LNCaP clone FGC (cell line): ENCODE measurements around the gene RAB8A.
"Not testable (repeated sequence)": the region's sequence is repeated elsewhere in the genome, so short reads cannot be mapped to it uniquely, and the experiment has no call there.

Experiments
- DNase-seq: peaks from one replicate; pipeline ENCODE4 v3.0.0-alpha.2; 2011; ENCODE audit warnings: low read depth
- H3K4me3 ChIP-seq: 2 replicates; pipeline ENCODE4 v1.5.1; 2011; ENCODE audit warnings: mild to moderate bottlenecking, low read depth, low read length, control low read depth
- TF ChIP-seq, protein P1 (sequence below): IDR thresholded peaks from 2 replicates; pipeline ENCODE4 v1.5.1; 2012; ENCODE audit warnings: mild to moderate bottlenecking; ENCODE audit not compliant: control insufficient read depth, insufficient read depth; ENCODE audit errors: extremely low read depth

RAB8A gene

GRCh38 chr19:16078759-16079707 is 32.7 kb upstream of the RAB8A start:
- TF ChIP-seq, protein P1, sequence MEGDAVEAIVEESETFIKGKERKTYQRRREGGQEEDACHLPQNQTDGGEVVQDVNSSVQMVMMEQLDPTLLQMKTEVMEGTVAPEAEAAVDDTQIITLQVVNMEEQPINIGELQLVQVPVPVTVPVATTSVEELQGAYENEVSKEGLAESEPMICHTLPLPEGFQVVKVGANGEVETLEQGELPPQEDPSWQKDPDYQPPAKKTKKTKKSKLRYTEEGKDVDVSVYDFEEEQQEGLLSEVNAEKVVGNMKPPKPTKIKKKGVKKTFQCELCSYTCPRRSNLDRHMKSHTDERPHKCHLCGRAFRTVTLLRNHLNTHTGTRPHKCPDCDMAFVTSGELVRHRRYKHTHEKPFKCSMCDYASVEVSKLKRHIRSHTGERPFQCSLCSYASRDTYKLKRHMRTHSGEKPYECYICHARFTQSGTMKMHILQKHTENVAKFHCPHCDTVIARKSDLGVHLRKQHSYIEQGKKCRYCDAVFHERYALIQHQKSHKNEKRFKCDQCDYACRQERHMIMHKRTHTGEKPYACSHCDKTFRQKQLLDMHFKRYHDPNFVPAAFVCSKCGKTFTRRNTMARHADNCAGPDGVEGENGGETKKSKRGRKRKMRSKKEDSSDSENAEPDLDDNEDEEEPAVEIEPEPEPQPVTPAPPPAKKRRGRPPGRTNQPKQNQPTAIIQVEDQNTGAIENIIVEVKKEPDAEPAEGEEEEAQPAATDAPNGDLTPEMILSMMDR, result no peak
- H3K4me3 ChIP-seq, result no peak overlapping the region
- peak; percentile 92 for DNase-seq

DNA sequence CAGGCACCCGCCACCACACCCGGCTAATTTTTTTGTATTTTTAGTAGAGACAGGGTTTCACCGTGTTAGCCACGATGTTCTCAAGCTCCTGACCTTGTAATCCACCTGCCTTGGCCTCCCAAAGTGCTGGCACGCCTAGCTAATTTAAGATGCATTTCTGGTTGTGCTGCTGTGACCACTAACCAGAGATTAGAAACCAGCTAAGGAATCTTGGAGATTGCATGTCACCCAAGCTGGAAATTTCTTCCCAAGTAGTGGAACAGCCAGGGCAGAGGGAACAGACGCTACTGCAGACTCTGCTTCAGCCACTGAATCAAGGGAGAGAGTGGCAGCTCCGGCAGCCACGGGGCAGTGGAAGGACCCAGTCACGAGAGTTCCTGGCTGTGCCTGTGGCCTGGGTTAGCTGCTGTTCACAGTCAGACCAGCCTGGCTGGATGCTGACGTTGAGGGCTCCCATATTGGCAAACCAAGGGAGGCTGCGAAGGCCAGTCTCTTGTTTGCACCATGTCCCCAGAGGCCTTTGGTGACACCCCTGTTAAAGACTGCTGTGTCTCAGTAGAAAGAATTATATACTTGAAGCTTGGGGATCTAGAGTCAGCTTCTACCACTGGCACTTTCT is 27.5 kb upstream of the RAB8A start:
- no peak for DNase-seq
- H3K4me3 ChIP-seq, result no peak overlapping the region
- TF ChIP-seq, protein P1, result no peak

DNA sequence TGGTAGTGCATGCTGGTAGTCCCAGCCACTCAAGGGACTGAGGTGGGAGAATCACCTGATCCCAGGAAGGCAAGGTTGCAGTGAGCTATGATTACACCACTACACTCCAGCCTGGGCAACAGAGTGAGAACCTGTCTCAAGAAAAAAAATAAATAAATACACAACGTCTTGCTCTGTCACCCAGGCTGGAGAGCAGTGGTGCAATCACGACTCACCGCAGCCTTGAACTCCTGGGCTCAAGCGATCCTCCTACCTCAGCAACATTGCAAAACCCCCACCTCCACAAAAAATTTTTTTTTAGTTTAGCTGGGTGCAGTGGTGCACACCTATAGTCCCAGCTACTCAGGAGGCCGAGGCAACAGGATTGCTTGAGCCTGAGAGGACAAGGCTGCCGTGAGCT is 26.6 kb upstream of the RAB8A start:
- TF ChIP-seq, protein P1, result no peak
- no peak overlapping the region for H3K4me3 ChIP-seq
- DNase-seq, result no peak

GRCh38 chr19:16087404-16087803 is 24.3 kb upstream of the RAB8A start:
- not testable (repeated sequence) for H3K4me3 ChIP-seq, DNase-seq

DNA sequence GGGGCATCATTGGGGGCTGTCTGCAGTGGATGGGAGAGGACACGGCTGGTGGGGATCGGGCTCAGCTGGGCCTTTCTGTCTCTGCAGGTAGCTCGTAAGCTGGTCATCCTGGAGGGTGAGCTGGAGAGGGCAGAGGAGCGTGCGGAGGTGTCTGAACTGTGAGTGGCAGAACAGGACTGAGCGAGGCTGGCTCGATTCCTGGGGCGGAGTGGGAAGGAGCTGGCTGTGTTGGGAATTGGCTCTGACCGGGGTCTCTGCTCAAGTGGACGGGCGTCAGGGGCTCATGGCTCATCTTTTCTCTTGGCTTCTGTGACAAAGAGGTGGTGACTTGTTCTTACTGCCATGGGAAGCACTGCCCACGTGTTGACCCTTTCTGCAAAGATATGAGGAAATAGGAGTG is 23.7 kb upstream of the RAB8A start:
- no peak overlapping the region for H3K4me3 ChIP-seq
- DNase-seq, result no peak
- TF ChIP-seq, protein P1, result no peak

GRCh38 chr19:16088351-16089009 is 23.2 kb upstream of the RAB8A start:
- TF ChIP-seq, protein P1, result no peak
- DNase-seq, result no peak
- no peak overlapping the region for H3K4me3 ChIP-seq
